Occipital lobe (tissue), 2 donors: ENCODE results near the gene PPAN. TPM values are rescaled to one million over a fixed set of nuclear protein-coding genes. Genes with fewer than 3 reads are reported as not detected.

Experiments
- DNase-seq: peaks from one replicate; lab custom pipeline; 2025; lab: John Stamatoyannopoulos, UW
- total RNA-seq: library from RNA; depleted of rRNA; stranded (reverse); fragments of >200 nt; gene quantifications from one replicate; pipeline ENCODE4 v1.2.3, GENCODE V29; 2014

Gene PPAN
- total RNA-seq, 1 donor from 2014 or later, result 18.1 TPM

GRCh38 chr19:10092648-10093294, 13.4 kb upstream of the PPAN start:
- DNase-seq, result no peak

GRCh38 chr19:10093295-10094186, 12.6 kb upstream of the PPAN start:
- no peak for DNase-seq

- DNase-seq, result no peak
Measured at GRCh38 chr19:10095622-10095947, 10.6 kb upstream of the PPAN start.

- DNase-seq, result peak; percentile 80
Measured at GRCh38 chr19:10095948-10096614, 10.1 kb upstream of the PPAN start.

- DNase-seq, result no peak
Measured at GRCh38 chr19:10096615-10096963, 9.6 kb upstream of the PPAN start.

- DNase-seq, result no peak
Measured at GRCh38 chr19:10100163-10100785, 5.9 kb upstream of the PPAN start.

- DNase-seq, result no peak
Measured at GRCh38 chr19:10102787-10103236, 3.4 kb upstream of the PPAN start.

GRCh38 chr19:10104130-10104513, 2.0 kb upstream of the PPAN start:
- DNase-seq, result no peak

- no peak for DNase-seq
Measured at GRCh38 chr19:10104665-10105508, 1.3 kb upstream of the PPAN start.

- no peak for DNase-seq
Measured at GRCh38 chr19:10105509-10106099, 558 bp upstream of the PPAN start.

- DNase-seq, result no peak
Measured at GRCh38 chr19:10107254-10107653, 1.1 kb downstream of the PPAN start.

GRCh38 chr19:10107817-10108367, 1.7 kb downstream of the PPAN start:
- DNase-seq, result no peak

- DNase-seq, result no peak
Measured at GRCh38 chr19:10109528-10109927, 3.4 kb downstream of the PPAN start.

GRCh38 chr19:10110076-10110971, 4.2 kb downstream of the PPAN start:
- no peak for DNase-seq

GRCh38 chr19:10110972-10111317, 4.8 kb downstream of the PPAN start:
- no peak for DNase-seq

- no peak for DNase-seq
Measured at GRCh38 chr19:10111405-10111811, 5.2 kb downstream of the PPAN start, which contains the start of gene P2RY11. Gene P2RY11 (plus strand): TSS chr19:10111693. CDS start chr19:10111722, 29 bp downstream.

GRCh38 chr19:10112037-10112761, 6.0 kb downstream of the PPAN start:
- no peak for DNase-seq

- DNase-seq, result no peak
Measured at GRCh38 chr19:10112895-10113591, 6.9 kb downstream of the PPAN start.
